Measurements from ENCODE around the gene SLC16A3. TPM values are rescaled to one million over a fixed set of nuclear protein-coding genes. Genes with fewer than 3 reads are reported as not detected.

SLC16A3 gene
- total and polyA plus RNA-seq, 11 donors: 6.5 to 56.0 (median 12.9) TPM

GRCh38 chr17:82272495-82273326, 43.9 kb downstream of the SLC16A3 start:
- TF ChIP-seq, protein P1, sequence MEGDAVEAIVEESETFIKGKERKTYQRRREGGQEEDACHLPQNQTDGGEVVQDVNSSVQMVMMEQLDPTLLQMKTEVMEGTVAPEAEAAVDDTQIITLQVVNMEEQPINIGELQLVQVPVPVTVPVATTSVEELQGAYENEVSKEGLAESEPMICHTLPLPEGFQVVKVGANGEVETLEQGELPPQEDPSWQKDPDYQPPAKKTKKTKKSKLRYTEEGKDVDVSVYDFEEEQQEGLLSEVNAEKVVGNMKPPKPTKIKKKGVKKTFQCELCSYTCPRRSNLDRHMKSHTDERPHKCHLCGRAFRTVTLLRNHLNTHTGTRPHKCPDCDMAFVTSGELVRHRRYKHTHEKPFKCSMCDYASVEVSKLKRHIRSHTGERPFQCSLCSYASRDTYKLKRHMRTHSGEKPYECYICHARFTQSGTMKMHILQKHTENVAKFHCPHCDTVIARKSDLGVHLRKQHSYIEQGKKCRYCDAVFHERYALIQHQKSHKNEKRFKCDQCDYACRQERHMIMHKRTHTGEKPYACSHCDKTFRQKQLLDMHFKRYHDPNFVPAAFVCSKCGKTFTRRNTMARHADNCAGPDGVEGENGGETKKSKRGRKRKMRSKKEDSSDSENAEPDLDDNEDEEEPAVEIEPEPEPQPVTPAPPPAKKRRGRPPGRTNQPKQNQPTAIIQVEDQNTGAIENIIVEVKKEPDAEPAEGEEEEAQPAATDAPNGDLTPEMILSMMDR (IDR thresholded peaks at IDR 0.05): no peak
- TF ChIP-seq POLR2A (IDR thresholded peaks at IDR 0.05): no peak
- Histone ChIP-seq H3K27ac (peak overlapping the region; percentile 96 to 100 (median 98)), H3K9me3 (no peaks in the 10 kb centered on the region), H3K4me3 (peak overlapping the region; percentile 76 to 100 (median 94)), H3K36me3 (peaks cover 0 to 43% (median 17%) of the 10 kb centered on the region in 9 donors), H3K27me3 (no peaks in the 10 kb centered on the region), H3K4me1 (peaks cover 7 to 59% (median 55%) of the 10 kb centered on the region in 12 donors)
- 1 to 2% (median 1%) methylated on average over 17 to 57 of the region's 57 CpGs for WGBS, 4 donors
- ATAC-seq (peak in 3 of 4 donors; percentile 38 to 55 (median 44)), DNase-seq (peak; percentile 62 to 82 (median 66))
- intact Hi-C loops (cut with DNase I): loop anchor here in 3 of 10 donors (1.0 to 5.0 kb wide), 3 partner anchors 20 to 60 kb away; partner anchors contain the start of gene CCDC57 (in 1 of the 3)

DNA sequence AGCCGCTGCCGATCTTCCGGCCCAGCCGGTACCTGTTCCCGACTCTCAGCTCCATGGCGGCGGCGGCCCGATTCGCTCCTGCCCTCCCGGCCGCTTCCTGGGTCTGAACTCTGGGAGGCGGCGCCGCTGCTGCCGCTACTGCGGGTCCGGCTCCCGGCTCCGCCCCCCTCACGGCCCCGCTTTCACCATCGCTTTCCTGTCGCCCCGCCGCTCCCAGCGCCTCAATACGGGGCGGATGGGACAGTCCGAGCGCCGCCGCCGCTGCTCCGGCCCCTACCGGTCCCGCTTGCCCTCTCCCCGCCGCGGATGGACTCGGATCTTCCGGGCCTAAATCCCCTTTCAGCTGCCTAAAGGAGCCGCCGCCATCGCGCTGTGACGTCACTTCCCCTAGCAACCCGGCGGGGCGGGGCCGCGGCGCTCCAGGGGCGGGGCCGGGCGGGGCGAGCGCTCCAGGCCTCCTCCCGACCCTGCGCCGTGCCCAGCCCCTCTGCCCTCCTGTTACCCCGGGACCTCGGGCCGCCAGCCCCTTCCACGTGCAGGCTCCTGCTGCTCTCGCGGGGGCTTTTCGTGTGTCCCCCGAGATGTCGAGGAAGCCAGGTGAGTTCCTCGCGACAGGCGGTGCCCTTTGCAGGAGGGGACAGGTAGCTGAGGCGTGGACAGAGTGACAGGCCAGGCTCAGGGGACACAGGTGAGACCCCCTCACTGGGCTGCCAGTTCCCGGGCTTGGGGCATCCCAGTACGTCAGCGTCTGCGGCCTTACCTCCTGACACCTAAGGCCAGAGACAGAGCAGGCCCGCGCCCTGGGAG, 44.7 kb downstream of the SLC16A3 start, which contains the start of gene CSNK1D:
Gene CSNK1D (minus strand): TSS at position 374 of the 807 bp plus-strand sequence. CDS start 319 bp downstream, at position 55.
- DNase-seq: peak; percentile 91 to 97 (median 93)
- H3K27ac ChIP-seq: peak within 1 kb of the TSS; percentile 96 to 100 (median 98)
- peaks cover 0 to 37% (median 14%) of the 10 kb centered on the region in 9 donors for H3K36me3 ChIP-seq
- no peaks in the 10 kb centered on the region for H3K27me3 ChIP-seq
- 4 to 5% (median 4%) methylated on average over 45 to 80 of the region's 80 CpGs for WGBS, 4 donors
- TF ChIP-seq, protein P1 (IDR thresholded peaks at IDR 0.05): peak in 2 of 12 donors; percentile 5 to 9
- TF ChIP-seq POLR2A (IDR thresholded peaks at IDR 0.05): peak in 1 of 2 donors; percentile 66
- intact Hi-C loops (cut with DNase I): loop anchor here in 3 of 10 donors (1.0 to 5.0 kb wide), 3 partner anchors 19 to 61 kb away; partner anchors contain the start of gene CCDC57 (in 1 of the 3)
- H3K9me3 ChIP-seq: no peaks in the 10 kb centered on the region
- ATAC-seq: peak; percentile 72 to 94 (median 93)
- H3K4me3 ChIP-seq: peak within 1 kb of the TSS; percentile 76 to 100 (median 94)
- peaks cover 4 to 53% (median 46%) of the 10 kb centered on the region in 12 donors for H3K4me1 ChIP-seq

DNA sequence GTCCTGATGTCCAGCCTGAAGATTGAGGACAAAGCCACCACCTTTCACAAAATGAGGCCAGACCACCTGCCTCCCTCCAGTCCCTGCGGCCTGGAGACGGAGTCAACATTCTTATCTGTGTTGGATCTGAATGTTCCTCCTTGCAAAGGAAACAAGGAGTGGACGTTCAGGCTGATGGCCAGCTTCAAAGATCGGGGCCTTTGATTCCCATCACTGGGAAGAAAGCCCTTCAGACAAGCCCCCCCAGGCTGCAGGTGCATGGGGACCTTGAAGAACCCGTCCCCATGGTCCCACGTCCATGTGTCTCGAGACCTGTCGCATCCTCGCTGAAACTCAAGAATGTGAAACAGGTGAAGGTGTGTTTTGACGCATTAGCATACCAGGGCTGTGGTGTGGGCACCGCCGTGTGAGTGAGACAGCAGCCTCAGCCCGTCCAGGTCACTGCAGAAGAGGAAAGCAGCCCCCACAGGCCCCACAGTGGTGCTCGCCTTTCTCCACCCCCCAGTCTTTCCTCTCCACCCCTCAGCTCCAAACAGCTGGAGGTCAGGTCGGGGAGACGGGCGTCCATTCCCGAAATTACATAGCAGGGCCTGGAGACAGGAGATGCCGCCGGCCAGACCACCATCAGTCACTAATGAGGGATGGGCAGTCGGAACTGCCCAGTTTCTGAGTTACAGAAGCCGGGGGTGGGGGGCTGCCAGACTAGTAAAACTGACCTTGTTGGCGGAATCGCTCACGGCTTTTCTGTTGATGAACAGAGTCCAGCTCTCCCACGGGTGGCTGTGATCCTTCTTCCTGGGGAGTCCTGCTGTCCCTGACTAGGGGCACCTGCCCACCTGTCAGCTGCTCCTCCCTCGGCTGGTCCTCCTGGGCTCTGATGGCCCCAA, 45.5 kb downstream of the SLC16A3 start:
- Histone ChIP-seq H3K36me3 (peaks cover 0 to 30% (median 14%) of the 10 kb centered on the region in 9 donors), H3K4me1 (peaks cover 4 to 53% (median 38%) of the 10 kb centered on the region in 12 donors), H3K9me3 (no peaks in the 10 kb centered on the region), H3K27me3 (no peaks in the 10 kb centered on the region), H3K27ac (peak overlapping the region in 7 of 12 donors; percentile 97 to 100 (median 100)), H3K4me3 (peak overlapping the region in 11 of 12 donors; percentile 76 to 100 (median 96))
- ATAC-seq (no peak), DNase-seq (peak in 1 of 5 donors; percentile 62)
- no peak for TF ChIP-seq POLR2A (IDR thresholded peaks at IDR 0.05)
- TF ChIP-seq, protein P1 (IDR thresholded peaks at IDR 0.05): no peak
- intact Hi-C loops (cut with DNase I): loop anchor here in 3 of 10 donors (5.0 kb wide), 2 partner anchors 37 to 62 kb away; partner anchors contain the start of gene CCDC57 (in 1 of the 3)
- 76 to 79% (median 77%) methylated on average over 25 to 27 of the region's 27 CpGs for WGBS, 4 donors

Measured in heart left ventricle (tissue), 16 donors.